GM12864 (cell line): ENCODE measurements around the gene RIMKLA.

Source experiments
- DNase-seq: peaks from one replicate; pipeline ENCODE4 v3.0.0-alpha.2; 2011; ENCODE audit warnings: low read depth
- H3K4me3 ChIP-seq: 2 replicates; pipeline ENCODE4 v1.5.1; 2011; ENCODE audit warnings: mild to moderate bottlenecking, low read depth, low read length, control low read depth
- CTCF ChIP-seq: IDR thresholded peaks from 2 replicates; pipeline ENCODE4 v1.5.1; 2011; ENCODE audit warnings: low read depth, mild to moderate bottlenecking, moderate library complexity, low read length, control low read depth, inconsistent platforms; ENCODE audit errors: missing control alignments

The RIMKLA gene

GRCh38 chr1:42418516-42418915 lies 37.9 kb downstream of the RIMKLA start:
- no peak for DNase-seq
- no peak overlapping the region for H3K4me3 ChIP-seq
- no peak for TF ChIP-seq CTCF

GRCh38 chr1:42419126-42419821 lies 38.7 kb downstream of the RIMKLA start:
- no peak overlapping the region for H3K4me3 ChIP-seq
- TF ChIP-seq CTCF = no peak
- no peak for DNase-seq

GRCh38 chr1:42420121-42420520 lies 39.5 kb downstream of the RIMKLA start:
- no peak for DNase-seq
- no peak overlapping the region for H3K4me3 ChIP-seq
- TF ChIP-seq CTCF = no peak

GRCh38 chr1:42420911-42421585 lies 40.5 kb downstream of the RIMKLA start:
- DNase-seq = no peak
- TF ChIP-seq CTCF = no peak
- H3K4me3 ChIP-seq = no peak overlapping the region

GRCh38 chr1:42422737-42423136 lies 42.1 kb downstream of the RIMKLA start:
- no peak for TF ChIP-seq CTCF
- H3K4me3 ChIP-seq = no peak overlapping the region
- no peak for DNase-seq

GRCh38 chr1:42423681-42424080 lies 43.1 kb downstream of the RIMKLA start:
- TF ChIP-seq CTCF = no peak
- no peak for DNase-seq
- no peak overlapping the region for H3K4me3 ChIP-seq

- H3K4me3 ChIP-seq = no peak overlapping the region
- no peak for TF ChIP-seq CTCF
- DNase-seq = no peak
Measured at GRCh38 chr1:42424201-42424600, 43.6 kb downstream of the RIMKLA start.
